ENCODE results near the gene ARFGAP2.

- TF ChIP-seq CTCF (conservative IDR thresholded peaks at IDR 0.05; ENCODE audit: low read depth, low read length) (no peak), EZH2 (IDR thresholded peaks at IDR 0.05; ENCODE audit: low read length, unreplicated experiment) (no peak), EZH2phosphoT487 (IDR thresholded peaks at IDR 0.05; ENCODE audit: borderline replicate concordance, low read length) (no peak)
These were observed 39.6 kb upstream of the ARFGAP2 start for GRCh38 chr11:47216121-47216798.
